Measurements from ENCODE around the gene CLEC18B.

Gene CLEC18B

DNA sequence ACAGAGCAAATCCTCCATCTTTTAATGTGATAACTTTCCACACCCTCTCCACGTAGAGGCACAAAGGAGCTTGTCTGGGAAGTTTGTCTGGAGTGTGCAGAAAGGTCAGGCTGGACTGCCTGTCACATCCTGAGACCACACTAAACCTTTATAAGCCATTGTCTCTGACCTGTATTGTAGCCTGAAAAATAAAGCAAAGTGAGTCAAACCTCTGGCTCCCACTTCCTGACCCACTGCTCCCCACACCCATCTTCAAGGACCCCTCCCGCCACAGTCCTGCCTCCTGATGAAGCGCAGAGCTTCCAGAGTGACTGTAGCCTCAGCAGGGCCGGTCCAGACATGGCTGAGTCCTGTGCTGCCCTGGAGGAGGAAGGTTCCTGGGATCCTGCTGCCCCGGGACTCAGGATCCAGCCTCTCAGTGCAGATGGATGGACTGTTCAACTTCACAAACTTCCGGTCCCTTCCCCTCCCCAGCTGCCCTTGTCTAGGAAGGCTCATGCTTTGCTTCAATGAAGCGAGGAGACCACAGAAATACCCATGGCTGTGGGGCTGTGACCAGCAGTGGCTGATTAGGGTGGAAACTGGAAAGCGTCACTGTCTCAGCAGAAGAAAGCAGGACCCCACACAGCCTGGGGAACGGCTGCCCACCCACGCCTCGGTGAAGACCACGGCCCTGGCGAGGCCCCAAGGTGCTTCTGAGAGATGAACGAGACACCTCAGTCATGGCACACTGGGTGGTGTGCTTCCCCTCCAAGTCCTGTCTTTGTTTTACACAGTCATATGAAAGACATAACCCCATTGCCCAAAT is 30.9 kb upstream of the CLEC18B start:
- ChIA-PET POLR2A (no interaction called here), CTCF (interaction anchor here (0.6 to 0.9 kb wide), 2 partner anchors 138 to 200 kb away, joined by 3 read pairs; no protein-coding TSS in a partner anchor)
- H3K27ac ChIP-seq (ENCODE audit: insufficient read depth in 1 of 2, low read depth in 1 of 2, low read length in 2 of 2, poor library complexity in 1 of 2, severe bottlenecking in 2 of 2), result no peak overlapping the region
- H3K27me3 ChIP-seq (replicated peaks in 2 of 5; ENCODE audit: control insufficient read depth in 4 of 5, insufficient read depth in 5 of 5, low read length in 4 of 5), result no peaks in the 10 kb centered on the region
- WGBS (ENCODE audit: insufficient coverage), result 96% methylated on average over 14 of the region's 14 CpGs
- H3K4me3 ChIP-seq (ENCODE audit: control insufficient read depth in 1 of 7, extremely low read depth in 1 of 7, insufficient read depth in 4 of 7, low read depth in 2 of 7, low read length in 6 of 7), result no peak overlapping the region
- DNase-seq, result no peak
- no peaks in the 10 kb centered on the region for H3K9me3 ChIP-seq (ENCODE audit: control extremely low read depth in 1 of 5, control insufficient read depth in 4 of 5, insufficient read depth in 2 of 5, low read depth in 1 of 5, low read length in 4 of 5)
- peaks cover 12 to 58% (median 35%) of the 10 kb centered on the region in 4 experiments for H3K36me3 ChIP-seq (ENCODE audit: control insufficient read depth in 4 of 4, insufficient read depth in 4 of 4, low read length in 3 of 4)
- H3K4me1 ChIP-seq (ENCODE audit: control extremely low read depth in 1 of 4, control insufficient read depth in 4 of 4, insufficient read depth in 4 of 4, low read length in 3 of 4), result peaks cover 0 to 10% (median 3%) of the 10 kb centered on the region in 4 experiments

DNA sequence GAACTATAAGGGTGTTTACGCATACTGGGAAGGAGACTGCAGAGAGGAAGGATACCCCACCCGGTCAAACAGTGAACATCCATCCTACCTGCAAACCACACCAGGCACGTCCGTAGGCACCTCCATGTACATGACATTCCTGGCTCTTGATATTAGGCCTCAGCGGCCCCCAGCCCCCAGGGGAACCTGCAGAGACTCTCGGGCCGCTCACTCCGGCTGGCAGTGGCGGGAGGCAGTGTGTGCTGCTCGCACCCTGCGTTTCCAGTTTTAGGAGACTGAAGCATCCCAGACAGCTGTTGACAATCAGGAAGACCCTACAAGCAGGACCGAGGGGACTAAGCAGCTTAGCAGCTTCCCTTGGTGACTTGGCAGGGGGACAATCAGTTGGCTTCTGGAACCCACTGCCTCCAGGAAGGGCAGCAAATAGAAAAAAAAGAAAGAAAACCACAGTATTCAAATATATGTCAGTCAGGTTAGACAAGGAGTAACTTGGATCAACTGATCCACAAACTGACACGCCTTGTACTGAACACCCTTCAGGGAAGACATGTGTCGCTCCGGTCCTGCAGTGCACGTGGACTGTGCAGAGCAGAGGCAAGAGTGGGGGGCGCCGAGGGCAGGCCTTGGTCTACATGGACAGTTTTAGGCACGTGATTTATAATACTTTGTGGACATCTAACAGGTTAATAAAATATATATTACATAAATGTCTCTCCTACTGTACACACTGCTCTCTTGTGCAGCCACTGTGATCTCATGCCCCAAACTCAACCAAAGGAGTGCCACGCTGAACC is 29.9 kb upstream of the CLEC18B start:
- CTCF ChIA-PET, result no interaction called here

GRCh38 chr16:74450236-74450635 is 29.0 kb upstream of the CLEC18B start:
- DNase-seq, result no peak
- Histone ChIP-seq H3K27me3 (replicated peaks in 2 of 5; ENCODE audit: control insufficient read depth in 4 of 5, insufficient read depth in 5 of 5, low read length in 4 of 5) (no peaks in the 10 kb centered on the region), H3K4me1 (ENCODE audit: control extremely low read depth in 1 of 4, control insufficient read depth in 4 of 4, insufficient read depth in 4 of 4, low read length in 3 of 4) (peaks cover 0 to 10% (median 3%) of the 10 kb centered on the region in 4 experiments), H3K9me3 (ENCODE audit: control extremely low read depth in 1 of 5, control insufficient read depth in 4 of 5, insufficient read depth in 2 of 5, low read depth in 1 of 5, low read length in 4 of 5) (no peaks in the 10 kb centered on the region), H3K36me3 (ENCODE audit: control insufficient read depth in 4 of 4, insufficient read depth in 4 of 4, low read length in 3 of 4) (peaks cover 5 to 44% (median 21%) of the 10 kb centered on the region in 4 experiments), H3K27ac (ENCODE audit: insufficient read depth in 1 of 2, low read depth in 1 of 2, low read length in 2 of 2, poor library complexity in 1 of 2, severe bottlenecking in 2 of 2) (no peak overlapping the region), H3K4me3 (ENCODE audit: control insufficient read depth in 1 of 7, extremely low read depth in 1 of 7, insufficient read depth in 4 of 7, low read depth in 2 of 7, low read length in 6 of 7) (no peak overlapping the region)
- WGBS (ENCODE audit: insufficient coverage), result 100% methylated on average over 2 of the region's 3 CpGs
- ChIA-PET CTCF (interaction anchor here (1.0 to 1.3 kb wide), 2 partner anchors 15 to 19 kb away, joined by 3 read pairs; no protein-coding TSS in a partner anchor), POLR2A (interaction anchor here (0.6 kb wide), 1 partner anchor 18 kb away, joined by 3 read pairs; no protein-coding TSS in a partner anchor)

More for the DNA sequence above, 29.9 kb upstream of the CLEC18B start:
- POLR2A ChIA-PET, result no interaction called here
- H3K27ac ChIP-seq (ENCODE audit: insufficient read depth in 1 of 2, low read depth in 1 of 2, low read length in 2 of 2, poor library complexity in 1 of 2, severe bottlenecking in 2 of 2), result no peak overlapping the region
- H3K9me3 ChIP-seq (ENCODE audit: control extremely low read depth in 1 of 5, control insufficient read depth in 4 of 5, insufficient read depth in 2 of 5, low read depth in 1 of 5, low read length in 4 of 5), result no peaks in the 10 kb centered on the region
- peaks cover 0 to 10% (median 3%) of the 10 kb centered on the region in 4 experiments for H3K4me1 ChIP-seq (ENCODE audit: control extremely low read depth in 1 of 4, control insufficient read depth in 4 of 4, insufficient read depth in 4 of 4, low read length in 3 of 4)
- 92% methylated on average over 13 of the region's 20 CpGs for WGBS (ENCODE audit: insufficient coverage)
- H3K36me3 ChIP-seq (ENCODE audit: control insufficient read depth in 4 of 4, insufficient read depth in 4 of 4, low read length in 3 of 4), result peaks cover 7 to 52% (median 30%) of the 10 kb centered on the region in 4 experiments
- H3K27me3 ChIP-seq (replicated peaks in 2 of 5; ENCODE audit: control insufficient read depth in 4 of 5, insufficient read depth in 5 of 5, low read length in 4 of 5), result no peaks in the 10 kb centered on the region
- DNase-seq, result no peak
- H3K4me3 ChIP-seq (ENCODE audit: control insufficient read depth in 1 of 7, extremely low read depth in 1 of 7, insufficient read depth in 4 of 7, low read depth in 2 of 7, low read length in 6 of 7), result no peak overlapping the region

DNA sequence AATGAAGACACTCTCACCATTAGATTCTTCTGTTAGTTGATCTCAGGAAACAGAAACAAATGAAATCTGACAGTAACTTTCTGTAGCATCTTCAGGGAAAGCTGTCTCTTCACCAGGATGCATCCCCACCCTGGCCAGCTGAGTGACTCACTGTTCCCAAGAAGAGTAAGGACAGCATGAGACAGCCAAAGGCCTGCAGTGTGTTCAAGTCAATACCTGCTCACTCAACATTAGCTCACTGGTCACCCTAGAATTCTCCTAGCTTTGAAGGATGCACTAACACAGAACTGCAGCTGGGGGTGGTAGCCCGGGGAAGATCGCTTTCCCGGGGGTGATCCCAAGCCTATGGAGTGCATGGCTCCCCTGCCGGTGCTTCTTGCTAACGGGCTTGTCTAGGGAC is 28.2 kb upstream of the CLEC18B start:
- H3K27me3 ChIP-seq (replicated peaks in 2 of 5; ENCODE audit: control insufficient read depth in 4 of 5, insufficient read depth in 5 of 5, low read length in 4 of 5), result no peaks in the 10 kb centered on the region
- no peak overlapping the region for H3K4me3 ChIP-seq (ENCODE audit: control insufficient read depth in 1 of 7, extremely low read depth in 1 of 7, insufficient read depth in 4 of 7, low read depth in 2 of 7, low read length in 6 of 7)
- H3K4me1 ChIP-seq (ENCODE audit: control extremely low read depth in 1 of 4, control insufficient read depth in 4 of 4, insufficient read depth in 4 of 4, low read length in 3 of 4), result peaks cover 0 to 10% (median 3%) of the 10 kb centered on the region in 4 experiments
- CTCF ChIA-PET, result interaction anchor here (1.0 to 1.3 kb wide), 2 partner anchors 14 to 18 kb away, joined by 3 read pairs; no protein-coding TSS in a partner anchor
- no peaks in the 10 kb centered on the region for H3K9me3 ChIP-seq (ENCODE audit: control extremely low read depth in 1 of 5, control insufficient read depth in 4 of 5, insufficient read depth in 2 of 5, low read depth in 1 of 5, low read length in 4 of 5)
- POLR2A ChIA-PET, result interaction anchor here (0.6 kb wide), 1 partner anchor 19 kb away, joined by 3 read pairs; no protein-coding TSS in a partner anchor
- H3K27ac ChIP-seq (ENCODE audit: insufficient read depth in 1 of 2, low read depth in 1 of 2, low read length in 2 of 2, poor library complexity in 1 of 2, severe bottlenecking in 2 of 2), result no peak overlapping the region
- WGBS (ENCODE audit: insufficient coverage), result 85% methylated on average over 4 of the region's 5 CpGs
- DNase-seq, result no peak
- H3K36me3 ChIP-seq (ENCODE audit: control insufficient read depth in 4 of 4, insufficient read depth in 4 of 4, low read length in 3 of 4), result peaks cover 5 to 41% (median 17%) of the 10 kb centered on the region in 4 experiments

GRCh38 chr16:74448990-74449389 is 27.7 kb upstream of the CLEC18B start:
- DNase-seq, result no peak
- H3K27me3 ChIP-seq (replicated peaks in 2 of 5; ENCODE audit: control insufficient read depth in 4 of 5, insufficient read depth in 5 of 5, low read length in 4 of 5), result no peaks in the 10 kb centered on the region
- WGBS (ENCODE audit: insufficient coverage), result 70% methylated on average over 5 of the region's 8 CpGs
- POLR2A ChIA-PET, result no interaction called here
- H3K4me3 ChIP-seq (ENCODE audit: control insufficient read depth in 1 of 7, extremely low read depth in 1 of 7, insufficient read depth in 4 of 7, low read depth in 2 of 7, low read length in 6 of 7), result no peak overlapping the region
- peaks cover 5 to 41% (median 17%) of the 10 kb centered on the region in 4 experiments for H3K36me3 ChIP-seq (ENCODE audit: control insufficient read depth in 4 of 4, insufficient read depth in 4 of 4, low read length in 3 of 4)
- H3K27ac ChIP-seq (ENCODE audit: insufficient read depth in 1 of 2, low read depth in 1 of 2, low read length in 2 of 2, poor library complexity in 1 of 2, severe bottlenecking in 2 of 2), result no peak overlapping the region
- CTCF ChIA-PET, result interaction anchor here (1.2 to 1.3 kb wide), 2 partner anchors 9 to 18 kb away, joined by 3 read pairs; no protein-coding TSS in a partner anchor
- H3K4me1 ChIP-seq (ENCODE audit: control extremely low read depth in 1 of 4, control insufficient read depth in 4 of 4, insufficient read depth in 4 of 4, low read length in 3 of 4), result peaks cover 0 to 10% (median 3%) of the 10 kb centered on the region in 4 experiments
- no peaks in the 10 kb centered on the region for H3K9me3 ChIP-seq (ENCODE audit: control extremely low read depth in 1 of 5, control insufficient read depth in 4 of 5, insufficient read depth in 2 of 5, low read depth in 1 of 5, low read length in 4 of 5)

DNA sequence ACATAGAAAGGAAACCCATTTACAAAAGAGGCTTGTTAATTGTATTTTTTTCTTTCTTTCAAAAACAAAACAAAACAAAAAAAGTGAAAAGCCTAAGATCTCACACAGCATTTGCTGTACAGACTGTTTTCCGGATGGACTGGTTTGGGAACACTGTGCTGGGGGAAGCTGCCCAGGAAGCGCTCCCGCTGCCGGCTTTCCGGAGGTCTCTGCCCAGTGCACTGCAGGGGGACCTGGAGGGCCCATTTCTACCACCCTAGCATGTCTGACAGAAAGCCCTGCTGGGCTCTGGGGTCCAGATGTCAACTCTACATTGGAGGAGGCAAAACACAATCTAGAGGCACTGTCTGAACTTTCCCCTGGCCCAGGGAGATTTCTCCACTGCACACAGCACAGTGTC is 26.3 kb upstream of the CLEC18B start:
- Histone ChIP-seq H3K27ac (ENCODE audit: insufficient read depth in 1 of 2, low read depth in 1 of 2, low read length in 2 of 2, poor library complexity in 1 of 2, severe bottlenecking in 2 of 2) (no peak overlapping the region), H3K27me3 (replicated peaks in 2 of 5; ENCODE audit: control insufficient read depth in 4 of 5, insufficient read depth in 5 of 5, low read length in 4 of 5) (no peaks in the 10 kb centered on the region), H3K4me3 (ENCODE audit: control insufficient read depth in 1 of 7, extremely low read depth in 1 of 7, insufficient read depth in 4 of 7, low read depth in 2 of 7, low read length in 6 of 7) (no peak overlapping the region), H3K4me1 (ENCODE audit: control extremely low read depth in 1 of 4, control insufficient read depth in 4 of 4, insufficient read depth in 4 of 4, low read length in 3 of 4) (peaks cover 0 to 10% (median 3%) of the 10 kb centered on the region in 4 experiments), H3K9me3 (ENCODE audit: control extremely low read depth in 1 of 5, control insufficient read depth in 4 of 5, insufficient read depth in 2 of 5, low read depth in 1 of 5, low read length in 4 of 5) (no peaks in the 10 kb centered on the region), H3K36me3 (ENCODE audit: control insufficient read depth in 4 of 4, insufficient read depth in 4 of 4, low read length in 3 of 4) (peaks cover 0 to 31% (median 12%) of the 10 kb centered on the region in 4 experiments)
- no peak for DNase-seq
- ChIA-PET POLR2A (no interaction called here), CTCF (no interaction called here)
- 100% methylated on average over 5 of the region's 5 CpGs for WGBS (ENCODE audit: insufficient coverage)
